HG03432 (cell line): ENCODE data around the gene TPSD1.
"Not testable (repeated sequence)": the region's sequence is repeated elsewhere in the genome, so short reads cannot be mapped to it uniquely, and the experiment has no call there.

Experiments
- ATAC-seq: cut with Tn5 transposase; IDR thresholded peaks from one replicate; pipeline ENCODE4 v1.9.1; 2021; ENCODE audit warnings: mild to moderate bottlenecking, moderate library complexity; ENCODE audit not compliant: unreplicated experiment

TPSD1 gene

DNA sequence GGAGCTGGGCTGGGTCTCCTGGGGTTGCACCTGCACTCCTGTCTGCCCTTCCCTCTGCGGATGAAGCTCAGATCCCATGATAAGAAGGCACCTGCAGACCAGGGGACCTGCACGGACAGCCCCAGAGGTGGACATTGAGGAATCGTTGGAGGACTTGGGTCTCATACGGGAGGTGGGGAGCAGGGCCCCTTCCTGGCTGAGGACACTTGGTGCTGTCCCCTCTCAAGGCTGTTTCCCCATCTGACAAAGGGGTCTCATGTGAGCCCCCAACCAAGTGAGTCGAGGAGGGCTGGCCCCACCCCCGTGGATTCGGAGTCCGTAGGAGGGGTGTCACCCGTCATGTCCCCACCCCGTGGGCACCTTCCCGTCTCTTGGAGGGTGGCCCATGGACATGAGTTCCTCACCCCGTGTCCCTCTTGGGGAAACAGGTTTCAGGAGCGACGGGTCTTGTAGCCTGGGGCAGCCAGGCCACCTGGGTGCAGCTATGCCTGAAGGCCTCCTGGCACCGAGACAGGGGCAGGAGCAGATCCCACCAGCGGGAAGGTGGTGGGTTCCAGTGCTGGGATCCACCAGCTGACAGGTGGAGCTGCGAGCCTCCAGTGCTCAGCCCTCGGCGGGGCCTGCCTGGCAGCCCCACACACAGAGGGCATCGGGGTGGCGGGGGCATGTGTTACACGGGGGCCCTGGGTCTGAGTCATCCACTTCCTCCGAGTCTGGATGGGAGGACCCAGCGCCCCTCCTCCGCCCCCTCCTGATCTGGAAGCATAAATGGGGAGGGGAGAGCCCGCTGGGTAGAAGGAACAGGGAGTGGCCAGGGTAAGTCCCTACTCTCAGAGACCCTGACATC lies at the start of gene TPSD1:
TPSD1 (plus strand) TSS at position 794 of the 847 bp plus-strand sequence. CDS start 212 bp downstream, outside the sequence.
- ATAC-seq: not testable (repeated sequence)

DNA sequence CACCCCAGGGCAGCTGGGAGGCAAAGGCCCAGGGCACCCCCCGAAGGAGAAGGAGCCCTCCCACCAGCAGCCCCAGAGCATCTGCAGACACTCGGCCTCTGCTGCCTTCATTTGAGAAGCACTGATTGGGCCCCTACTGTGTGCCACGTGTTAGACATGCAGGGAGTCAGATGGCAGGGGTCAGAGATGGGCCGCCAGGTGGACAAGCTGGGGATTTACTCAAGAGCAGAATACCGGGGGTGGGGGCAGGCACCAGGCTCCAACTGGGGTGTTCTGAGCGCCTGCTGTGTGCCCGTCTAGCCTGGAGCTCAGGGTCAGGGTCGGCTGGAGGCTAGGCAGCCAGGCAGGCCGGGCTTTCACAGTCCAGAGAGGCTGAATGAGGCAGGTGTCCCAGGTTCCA lies 49.5 kb upstream of the TPSD1 start:
- ATAC-seq: no peak

DNA sequence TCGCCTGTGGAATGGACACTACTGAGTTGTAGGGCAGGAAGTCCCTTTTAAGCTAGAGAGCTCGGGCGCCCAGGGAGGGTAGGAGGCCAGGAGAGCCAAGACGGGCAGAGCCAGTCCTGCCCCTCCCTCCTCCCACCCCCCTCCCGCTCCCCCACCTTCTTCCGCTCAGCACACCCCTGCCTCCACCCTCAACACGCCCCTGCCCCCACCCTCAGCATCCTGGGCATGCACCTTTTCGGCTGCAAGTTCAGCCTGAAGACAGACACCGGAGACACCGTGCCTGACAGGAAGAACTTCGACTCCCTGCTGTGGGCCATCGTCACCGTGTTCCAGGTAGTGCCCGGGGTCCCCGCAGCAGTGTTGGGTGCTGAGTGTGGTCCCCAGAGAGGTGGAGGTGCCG lies 49.1 kb upstream of the TPSD1 start:
- ATAC-seq: no peak

- ATAC-seq: no peak
These were observed 47.5 kb upstream of the TPSD1 start for GRCh38 chr16:1208239-1208830.

GRCh38 chr16:1209081-1209480 lies 46.8 kb upstream of the TPSD1 start:
- no peak for ATAC-seq

GRCh38 chr16:1210461-1210860 lies 45.4 kb upstream of the TPSD1 start:
- ATAC-seq: no peak

DNA sequence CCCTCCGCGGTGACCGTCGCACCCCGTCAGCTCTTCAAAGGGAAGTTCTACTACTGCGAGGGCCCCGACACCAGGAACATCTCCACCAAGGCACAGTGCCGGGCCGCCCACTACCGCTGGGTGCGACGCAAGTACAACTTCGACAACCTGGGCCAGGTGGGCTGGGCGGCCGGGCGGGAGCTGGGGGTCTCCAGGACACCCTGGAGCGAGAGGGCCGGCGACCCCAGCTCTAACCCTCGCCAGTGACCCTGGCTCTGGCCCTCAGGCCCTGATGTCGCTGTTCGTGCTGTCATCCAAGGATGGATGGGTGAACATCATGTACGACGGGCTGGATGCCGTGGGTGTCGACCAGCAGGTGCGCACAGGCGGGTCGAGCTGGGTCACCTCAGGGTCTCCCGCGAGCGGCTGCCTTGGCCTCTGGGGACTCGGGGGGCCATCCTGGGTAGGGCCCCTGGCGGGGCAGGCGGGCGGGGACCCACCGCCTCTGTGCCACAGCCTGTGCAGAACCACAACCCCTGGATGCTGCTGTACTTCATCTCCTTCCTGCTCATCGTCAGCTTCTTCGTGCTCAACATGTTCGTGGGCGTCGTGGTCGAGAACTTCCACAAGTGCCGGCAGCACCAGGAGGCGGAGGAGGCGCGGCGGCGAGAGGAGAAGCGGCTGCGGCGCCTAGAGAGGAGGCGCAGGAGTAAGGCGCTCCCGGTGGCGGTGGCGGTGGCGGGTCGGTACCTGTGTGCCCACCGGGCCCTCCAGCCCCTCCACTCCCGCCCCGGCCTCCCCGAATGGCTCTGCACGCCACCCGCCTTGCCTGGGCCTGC lies 44.2 kb upstream of the TPSD1 start:
- no peak for ATAC-seq

GRCh38 chr16:1212616-1213194 lies 43.2 kb upstream of the TPSD1 start:
- no peak for ATAC-seq

DNA sequence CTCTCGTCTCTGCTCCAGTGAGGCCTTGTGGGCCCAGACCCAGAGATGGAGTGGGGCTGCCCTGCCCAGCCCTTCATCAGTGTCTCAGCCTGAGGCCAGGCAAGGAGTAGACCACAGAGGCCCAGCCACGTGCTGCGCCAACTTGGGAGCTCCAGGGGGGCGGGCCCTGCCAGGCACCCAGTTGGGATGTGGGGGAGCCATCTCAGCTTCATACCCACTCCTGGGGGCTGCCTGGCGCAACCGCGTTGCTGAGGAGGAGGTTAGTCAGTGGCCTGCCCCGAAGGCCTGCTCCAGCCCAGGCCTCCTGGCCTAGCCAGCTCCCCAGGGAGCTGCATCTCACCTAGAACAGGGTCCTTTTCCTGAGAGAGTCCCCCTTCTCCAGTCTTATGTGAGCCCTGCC lies 42.6 kb upstream of the TPSD1 start:
- no peak for ATAC-seq

DNA sequence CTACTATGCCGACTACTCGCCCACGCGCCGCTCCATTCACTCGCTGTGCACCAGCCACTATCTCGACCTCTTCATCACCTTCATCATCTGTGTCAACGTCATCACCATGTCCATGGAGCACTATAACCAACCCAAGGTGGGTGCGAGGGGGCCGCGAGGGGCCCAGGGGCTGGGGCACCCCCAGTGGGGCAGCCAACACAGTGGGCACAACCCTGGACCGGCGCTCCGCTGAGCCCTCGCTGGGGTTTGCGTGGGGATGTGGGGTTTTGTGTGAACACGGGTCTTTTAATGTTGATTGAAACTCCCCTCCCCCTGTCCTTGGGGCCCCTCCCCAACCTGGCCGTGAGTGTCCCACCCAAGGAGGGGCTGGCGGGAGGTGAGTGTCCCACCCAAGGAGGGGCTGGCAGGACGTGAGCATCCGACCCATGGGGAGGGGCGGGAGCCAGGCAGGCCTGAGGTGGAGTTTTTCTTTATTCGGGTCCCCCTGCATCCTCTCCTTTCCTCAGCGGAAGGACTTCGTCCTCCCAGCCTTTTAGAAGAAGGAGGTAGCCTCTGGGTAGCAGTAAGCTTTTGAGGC lies 42.0 kb upstream of the TPSD1 start:
- no peak for ATAC-seq

- no peak for ATAC-seq
These were observed 41.1 kb upstream of the TPSD1 start for GRCh38 chr16:1214719-1215118.

- ATAC-seq: no peak
These were observed 40.1 kb upstream of the TPSD1 start for GRCh38 chr16:1215574-1216295.

GRCh38 chr16:1216296-1216619 lies 39.6 kb upstream of the TPSD1 start:
- ATAC-seq: no peak

GRCh38 chr16:1216681-1217400 lies 39.0 kb upstream of the TPSD1 start:
- ATAC-seq: no peak

GRCh38 chr16:1217526-1217925 lies 38.3 kb upstream of the TPSD1 start:
- ATAC-seq: no peak

DNA sequence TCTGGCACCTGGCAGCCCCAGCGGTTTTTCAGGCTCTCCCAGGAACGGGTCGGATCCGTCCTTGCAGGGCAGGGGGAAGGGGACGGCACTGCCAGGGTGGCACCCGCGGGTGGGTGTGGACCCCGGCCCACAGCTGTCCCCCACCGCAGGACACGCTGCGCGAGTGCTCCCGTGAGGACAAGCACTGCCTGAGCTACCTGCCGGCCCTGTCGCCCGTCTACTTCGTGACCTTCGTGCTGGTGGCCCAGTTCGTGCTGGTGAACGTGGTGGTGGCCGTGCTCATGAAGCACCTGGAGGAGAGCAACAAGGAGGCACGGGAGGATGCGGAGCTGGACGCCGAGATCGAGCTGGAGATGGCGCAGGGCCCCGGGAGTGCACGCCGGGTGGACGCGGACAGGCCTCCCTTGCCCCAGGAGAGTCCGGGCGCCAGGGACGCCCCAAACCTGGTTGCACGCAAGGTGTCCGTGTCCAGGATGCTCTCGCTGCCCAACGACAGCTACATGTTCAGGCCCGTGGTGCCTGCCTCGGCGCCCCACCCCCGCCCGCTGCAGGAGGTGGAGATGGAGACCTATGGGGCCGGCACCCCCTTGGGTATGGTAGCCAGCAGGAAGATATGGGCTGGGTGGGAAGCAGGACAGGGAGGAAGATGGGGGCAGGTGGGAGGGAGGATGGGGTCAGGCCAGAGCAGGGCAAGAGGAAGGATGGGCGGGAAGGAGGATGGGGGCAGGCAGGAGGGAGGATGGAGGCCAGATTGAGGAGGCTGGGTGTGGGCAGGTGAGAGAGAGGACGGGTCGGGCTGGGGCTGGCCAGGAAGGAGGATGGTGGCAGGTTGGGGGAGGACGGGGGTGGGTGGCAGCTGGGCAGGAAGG lies 37.6 kb upstream of the TPSD1 start:
- no peak for ATAC-seq

DNA sequence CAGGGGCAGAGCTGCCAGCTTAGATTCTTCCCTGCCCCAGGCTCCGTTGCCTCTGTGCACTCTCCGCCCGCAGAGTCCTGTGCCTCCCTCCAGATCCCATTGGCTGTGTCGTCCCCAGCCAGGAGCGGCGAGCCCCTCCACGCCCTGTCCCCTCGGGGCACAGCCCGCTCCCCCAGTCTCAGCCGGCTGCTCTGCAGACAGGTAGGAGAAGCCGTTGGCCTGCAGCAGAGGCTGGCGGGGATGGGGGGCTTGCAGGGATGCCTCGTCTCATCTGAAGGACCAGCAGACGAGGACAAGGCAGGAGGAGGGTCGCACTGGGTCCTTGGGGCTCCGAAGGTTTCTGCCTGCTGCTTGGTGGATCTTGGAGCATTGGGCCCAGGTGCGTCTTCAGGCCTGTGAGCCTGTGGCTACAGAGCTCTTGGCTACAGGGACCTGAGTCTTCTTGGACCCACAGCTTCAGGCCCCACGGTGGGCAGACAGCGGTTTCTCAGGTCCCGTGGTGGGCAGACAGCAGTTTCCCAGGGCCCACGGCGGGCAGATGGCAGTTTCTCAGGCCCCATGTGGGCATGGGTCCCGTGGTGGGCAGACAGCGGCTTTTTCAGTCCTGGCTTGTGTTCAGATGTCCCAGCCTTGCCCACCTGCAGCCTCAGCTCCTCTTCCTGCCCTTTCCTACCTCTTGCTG lies 36.8 kb upstream of the TPSD1 start:
- ATAC-seq: no peak

DNA sequence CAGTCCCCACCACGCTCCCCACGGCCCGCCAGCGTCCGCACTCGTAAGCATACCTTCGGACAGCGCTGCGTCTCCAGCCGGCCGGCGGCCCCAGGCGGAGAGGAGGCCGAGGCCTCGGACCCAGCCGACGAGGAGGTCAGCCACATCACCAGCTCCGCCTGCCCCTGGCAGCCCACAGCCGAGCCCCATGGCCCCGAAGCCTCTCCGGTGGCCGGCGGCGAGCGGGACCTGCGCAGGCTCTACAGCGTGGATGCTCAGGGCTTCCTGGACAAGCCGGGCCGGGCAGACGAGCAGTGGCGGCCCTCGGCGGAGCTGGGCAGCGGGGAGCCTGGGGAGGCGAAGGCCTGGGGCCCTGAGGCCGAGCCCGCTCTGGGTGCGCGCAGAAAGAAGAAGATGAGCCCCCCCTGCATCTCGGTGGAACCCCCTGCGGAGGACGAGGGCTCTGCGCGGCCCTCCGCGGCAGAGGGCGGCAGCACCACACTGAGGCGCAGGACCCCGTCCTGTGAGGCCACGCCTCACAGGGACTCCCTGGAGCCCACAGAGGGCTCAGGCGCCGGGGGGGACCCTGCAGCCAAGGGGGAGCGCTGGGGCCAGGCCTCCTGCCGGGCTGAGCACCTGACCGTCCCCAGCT lies 35.7 kb upstream of the TPSD1 start:
- no peak for ATAC-seq
